Prostate gland (tissue), 2 donors: ENCODE data around the gene CT45A1.

Experiments
- POLR2A ChIP-seq: fragments of 450-650 bp; IDR thresholded peaks from one replicate; pipeline ENCODE4 v1.6.1; 2016; ENCODE audit warnings: antibody characterized with exemption, mild to moderate bottlenecking
- TF ChIP-seq, protein P1 (sequence below), 4 experiments: fragments of 200-600 bp in 2 of 4; fragments of 450-650 bp in 2 of 4; sonication (generic) in 2 of 4; IDR thresholded peaks; 1 replicate in 3 of 4; 2 replicates in 1 of 4; pipeline ENCODE4 v1.5.1; 2016 to 2019; ENCODE audit warnings: antibody characterized with exemption in 4 of 4, mild to moderate bottlenecking in 2 of 4, moderate library complexity in 2 of 4

DNA sequence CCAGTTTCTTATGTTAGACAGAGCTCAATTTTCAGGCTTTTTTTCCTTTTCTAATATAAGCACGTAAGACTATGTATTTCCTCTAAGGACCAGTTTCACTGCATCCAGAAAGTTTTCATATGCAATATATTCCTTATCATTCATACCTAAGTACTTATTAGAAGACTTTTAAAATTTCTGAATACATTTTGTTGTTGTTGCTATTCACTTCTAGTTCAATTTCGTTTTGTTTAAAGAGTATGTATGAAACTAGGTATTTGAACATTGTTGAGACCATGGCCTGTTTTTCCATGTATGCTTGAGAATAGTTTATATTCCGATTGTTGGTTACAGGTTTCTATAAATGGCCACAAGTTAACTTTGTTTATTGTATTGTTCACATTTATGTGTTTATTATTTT lies 18.0 kb upstream of the CT45A1 start:
- TF ChIP-seq, protein P1, sequence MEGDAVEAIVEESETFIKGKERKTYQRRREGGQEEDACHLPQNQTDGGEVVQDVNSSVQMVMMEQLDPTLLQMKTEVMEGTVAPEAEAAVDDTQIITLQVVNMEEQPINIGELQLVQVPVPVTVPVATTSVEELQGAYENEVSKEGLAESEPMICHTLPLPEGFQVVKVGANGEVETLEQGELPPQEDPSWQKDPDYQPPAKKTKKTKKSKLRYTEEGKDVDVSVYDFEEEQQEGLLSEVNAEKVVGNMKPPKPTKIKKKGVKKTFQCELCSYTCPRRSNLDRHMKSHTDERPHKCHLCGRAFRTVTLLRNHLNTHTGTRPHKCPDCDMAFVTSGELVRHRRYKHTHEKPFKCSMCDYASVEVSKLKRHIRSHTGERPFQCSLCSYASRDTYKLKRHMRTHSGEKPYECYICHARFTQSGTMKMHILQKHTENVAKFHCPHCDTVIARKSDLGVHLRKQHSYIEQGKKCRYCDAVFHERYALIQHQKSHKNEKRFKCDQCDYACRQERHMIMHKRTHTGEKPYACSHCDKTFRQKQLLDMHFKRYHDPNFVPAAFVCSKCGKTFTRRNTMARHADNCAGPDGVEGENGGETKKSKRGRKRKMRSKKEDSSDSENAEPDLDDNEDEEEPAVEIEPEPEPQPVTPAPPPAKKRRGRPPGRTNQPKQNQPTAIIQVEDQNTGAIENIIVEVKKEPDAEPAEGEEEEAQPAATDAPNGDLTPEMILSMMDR (IDR thresholded peaks at IDR 0.05): no peak
- TF ChIP-seq POLR2A: no peak
